HG03025 (cell line): ENCODE results near the gene SCGN.
"Not testable (repeated sequence)": the region's sequence is repeated elsewhere in the genome, so short reads cannot be mapped to it uniquely, and the experiment has no call there.

ENCODE experiments used
- ATAC-seq: cut with Tn5 transposase; IDR thresholded peaks from one replicate; pipeline ENCODE4 v1.9.1; 2021; ENCODE audit warnings: mild to moderate bottlenecking, moderate library complexity; ENCODE audit not compliant: unreplicated experiment, low FRiP score

SCGN gene

GRCh38 chr6:25717866-25718740, 66.1 kb downstream of the SCGN start:
- no peak for ATAC-seq

- ATAC-seq: no peak
Measured at GRCh38 chr6:25726122-25726911, 74.3 kb downstream of the SCGN start.

GRCh38 chr6:25727028-25727427, 75.0 kb downstream of the SCGN start:
- ATAC-seq: no peak

GRCh38 chr6:25730907-25731306, 78.9 kb downstream of the SCGN start:
- ATAC-seq: no peak

GRCh38 chr6:25731721-25732120, 79.7 kb downstream of the SCGN start:
- ATAC-seq: no peak

GRCh38 chr6:25732468-25733198, 80.6 kb downstream of the SCGN start:
- ATAC-seq: no peak

- ATAC-seq: no peak
Measured at GRCh38 chr6:25735261-25735660, 83.2 kb downstream of the SCGN start.

GRCh38 chr6:25743868-25744267, 91.9 kb downstream of the SCGN start:
- ATAC-seq: no peak

GRCh38 chr6:25745836-25746235, 93.8 kb downstream of the SCGN start:
- ATAC-seq: no peak

- ATAC-seq: no peak
Measured at GRCh38 chr6:25746968-25747367, 95.0 kb downstream of the SCGN start.

GRCh38 chr6:25747477-25747876, 95.5 kb downstream of the SCGN start:
- ATAC-seq: no peak

- no peak for ATAC-seq
Measured at GRCh38 chr6:25748049-25748448, 96.0 kb downstream of the SCGN start.

- not testable (repeated sequence) for ATAC-seq
Measured at GRCh38 chr6:25748601-25749517, 96.8 kb downstream of the SCGN start.

GRCh38 chr6:25749837-25750236, 97.8 kb downstream of the SCGN start:
- no peak for ATAC-seq

- ATAC-seq: no peak
Measured at GRCh38 chr6:25750906-25751305, 98.9 kb downstream of the SCGN start.
